Adipose tissue (tissue), 3 donors: Measurements from ENCODE around the gene ADO. TPM values are rescaled to one million over a fixed set of nuclear protein-coding genes. Genes with fewer than 3 reads are reported as not detected.
"Not testable (repeated sequence)": the region's sequence is repeated elsewhere in the genome, so short reads cannot be mapped to it uniquely, and the experiment has no call there.

Source experiments
- H3K27ac ChIP-seq: one replicate; pipeline ENCODE4 v1.5.1; 2013; ENCODE audit warnings: low read depth, low read length
- WGBS, 3 donors: extraction: QIAGEN DNeasy Blood & Tissue Kit; methylation state at CpG; one replicate each; pipeline ENCODE4 v1.1.7; 2013; 5-methylcytosine and 5-hydroxymethylcytosine counted together
- polyA plus RNA-seq, 3 donors: library from polyadenylated mRNA; stranded (reverse); fragments of 200-250 nt; gene quantifications; one replicate each; pipeline ENCODE4 v1.2.3, GENCODE V29; 2013
- donor health status: healthy with polysubstance abuse.
- donor health status: Bipolar disorder and iron deficiency.
- donor health status: healthy.

ADO gene
- polyA plus RNA-seq: 10 to 100 TPM in 1 of 3 donors, 1 to 10 TPM in 2; 3.9 to 12.5 (median 8.4) TPM

GRCh38 chr10:62804356-62805230 lies at the start of gene ADO:
Gene ADO, plus strand, starts transcription at chr10:62804720. Its CDS starts 340 bp downstream, at chr10:62805060.
- H3K27ac ChIP-seq: peak within 1 kb of the TSS; percentile 92
- 0% methylated on average over 75 to 87 of the region's 87 CpGs for WGBS, 3 donors

DNA sequence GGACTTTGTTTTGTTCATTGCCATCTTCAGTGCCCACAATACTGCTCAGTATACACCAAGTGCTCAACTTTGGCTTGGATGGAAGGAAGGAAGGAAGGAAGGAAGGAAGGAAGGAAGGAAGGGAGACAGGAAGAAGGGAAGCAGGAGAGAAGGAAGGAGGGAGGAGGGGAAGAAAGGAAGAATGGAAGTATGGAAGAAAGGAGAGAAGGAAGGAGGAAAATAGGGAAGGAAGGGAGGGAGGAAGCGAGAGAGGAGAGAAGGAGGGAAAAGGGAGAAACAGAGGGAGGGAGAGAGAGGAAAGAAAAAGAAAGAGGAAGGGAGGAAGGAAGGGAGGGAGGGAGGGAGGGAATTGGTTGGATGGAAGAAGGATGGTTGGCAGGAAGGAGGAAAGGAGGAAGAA lies 49.6 kb upstream of the ADO start:
- H3K27ac ChIP-seq: no peak overlapping the region
- WGBS, 3 donors: 85 to 94% (median 90%) methylated on average over 1 of the region's 1 CpG

DNA sequence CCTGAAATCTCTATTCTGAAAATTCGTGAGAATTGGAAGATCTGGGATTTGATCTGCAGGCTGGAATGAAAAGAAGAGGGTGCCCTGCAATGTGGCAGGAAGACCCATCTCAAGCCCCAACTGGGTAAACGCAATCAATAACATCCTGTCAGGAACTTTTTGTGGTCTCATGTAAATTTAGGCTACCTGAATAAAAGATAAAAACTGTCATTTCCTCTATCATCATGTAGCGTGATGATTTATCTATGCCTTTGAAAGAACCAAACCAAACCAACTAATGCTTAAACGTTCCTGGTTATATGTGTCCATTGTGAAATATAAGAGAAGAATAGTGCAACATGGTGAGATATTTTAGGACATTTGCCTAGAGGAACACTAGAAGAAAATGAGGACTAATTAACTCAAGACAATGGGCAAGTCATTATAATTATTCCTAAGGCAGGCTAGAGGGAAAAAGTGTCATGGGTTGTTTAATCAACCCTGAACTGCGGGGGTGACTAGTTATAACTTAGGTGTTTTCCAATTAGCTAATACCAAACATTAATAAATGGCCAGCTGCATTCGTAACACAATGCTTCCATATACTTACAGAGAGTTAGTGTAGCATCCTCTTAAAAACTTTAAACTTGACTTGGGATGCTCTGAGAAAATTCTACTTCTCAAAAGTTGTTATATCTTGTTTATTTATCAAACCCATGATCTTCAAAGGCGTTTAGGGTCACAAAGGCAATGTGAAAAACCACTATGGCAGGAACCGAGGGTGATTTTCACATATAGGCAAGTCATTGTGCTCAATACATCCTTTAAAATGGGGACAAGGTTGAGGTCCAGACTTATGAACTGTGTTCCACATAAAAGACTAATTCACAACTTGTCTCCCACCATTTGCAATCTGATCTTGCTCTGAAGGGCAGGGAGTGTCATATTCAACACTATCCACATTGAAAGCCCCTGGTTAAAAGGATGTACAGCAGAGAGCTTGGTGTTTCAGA lies 48.6 kb upstream of the ADO start:
- 66 to 69% (median 66%) methylated on average over 8 of the region's 8 CpGs for WGBS, 3 donors
- H3K27ac ChIP-seq: no peak overlapping the region

GRCh38 chr10:62759599-62760175 lies 44.8 kb upstream of the ADO start:
- no peak overlapping the region for H3K27ac ChIP-seq

GRCh38 chr10:62760401-62760800 lies 44.1 kb upstream of the ADO start:
- H3K27ac ChIP-seq: no peak overlapping the region

More at GRCh38 chr10:62759599-62760175, 44.8 kb upstream of the ADO start:
- WGBS, 3 donors: 61 to 74% (median 72%) methylated on average over 5 of the region's 5 CpGs

DNA sequence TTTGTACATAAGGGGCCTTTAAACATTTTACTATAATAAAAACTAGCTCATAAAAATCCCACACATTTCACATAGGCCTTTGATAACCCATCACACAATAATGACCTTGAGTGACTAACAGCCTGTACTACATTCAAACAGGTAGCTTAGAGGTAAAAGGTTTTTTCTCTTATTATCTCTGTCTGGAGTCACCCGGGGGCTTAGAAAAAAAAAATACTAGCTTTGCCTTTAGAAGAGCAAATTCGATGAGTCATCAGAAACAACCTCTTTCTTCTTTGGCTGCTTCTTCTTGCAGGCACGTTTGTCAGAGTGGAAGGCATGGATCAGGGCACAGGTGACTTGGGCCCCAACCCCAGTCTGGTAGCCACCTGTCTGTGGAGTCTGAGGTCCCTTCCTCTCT lies 43.4 kb upstream of the ADO start:
- no peak overlapping the region for H3K27ac ChIP-seq
- WGBS, 3 donors: 37 to 46% (median 44%) methylated on average over 3 of the region's 3 CpGs

More at GRCh38 chr10:62760401-62760800, 44.1 kb upstream of the ADO start:
- 39 to 78% (median 52%) methylated on average over 14 of the region's 14 CpGs for WGBS, 3 donors

GRCh38 chr10:62763155-62763554 lies 41.4 kb upstream of the ADO start:
- WGBS, 3 donors: 89 to 94% (median 93%) methylated on average over 4 of the region's 4 CpGs

DNA sequence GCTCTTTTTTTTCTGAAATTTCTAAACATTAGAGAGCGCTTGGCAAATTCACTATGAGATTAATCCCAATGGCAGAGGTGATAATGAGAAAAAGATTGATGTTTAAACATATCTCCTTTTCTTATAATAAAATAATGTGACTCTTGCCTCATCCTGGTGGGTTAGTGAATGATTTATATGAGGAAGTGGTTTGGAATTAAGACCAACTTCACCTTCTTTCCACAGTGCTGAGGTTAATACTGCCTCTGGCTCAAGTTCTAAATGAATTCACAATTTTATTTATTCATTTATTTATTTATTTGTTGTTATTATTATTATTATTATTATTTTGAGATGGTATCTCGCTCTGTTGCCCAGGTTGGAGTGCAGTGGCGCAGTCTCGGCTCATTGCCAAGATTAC lies 40.5 kb upstream of the ADO start:
- no peak overlapping the region for H3K27ac ChIP-seq

More at GRCh38 chr10:62763155-62763554, 41.4 kb upstream of the ADO start:
- H3K27ac ChIP-seq: no peak overlapping the region

DNA sequence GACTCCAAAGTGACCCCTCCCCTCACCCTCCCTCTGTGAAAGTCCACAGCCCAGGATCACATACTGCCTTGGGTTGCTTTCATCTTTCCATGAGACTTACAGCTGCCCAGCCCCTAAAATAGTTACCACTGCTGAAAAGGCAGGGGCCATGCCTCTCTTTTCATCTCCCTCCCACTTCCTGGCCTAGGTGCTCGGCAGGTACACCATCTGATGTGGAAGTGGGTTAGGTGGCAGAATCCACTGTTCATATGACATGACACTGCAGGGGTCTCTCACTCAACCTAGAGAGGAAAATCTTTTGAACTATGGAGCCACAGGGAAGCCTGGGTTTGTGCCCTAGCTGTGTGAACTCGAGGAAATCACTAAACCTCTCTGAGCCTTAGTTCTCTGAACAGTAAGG lies 38.8 kb upstream of the ADO start:
- WGBS, 3 donors: 76 to 86% (median 84%) methylated on average over 2 of the region's 2 CpGs
- H3K27ac ChIP-seq: no peak overlapping the region

More for the DNA sequence above, 40.5 kb upstream of the ADO start:
- WGBS, 3 donors: 93 to 95% (median 95%) methylated on average over 4 of the region's 4 CpGs

GRCh38 chr10:62766386-62766785 lies 38.1 kb upstream of the ADO start:
- WGBS, 3 donors: 58 to 64% (median 58%) methylated on average over 3 of the region's 3 CpGs
- H3K27ac ChIP-seq: no peak overlapping the region

- no peak overlapping the region for H3K27ac ChIP-seq
- 83 to 91% (median 86%) methylated on average over 1 of the region's 1 CpG for WGBS, 3 donors
Measured at GRCh38 chr10:62769574-62770242, 34.8 kb upstream of the ADO start.

GRCh38 chr10:62772186-62772974 lies 32.1 kb upstream of the ADO start:
- 50 to 67% (median 61%) methylated on average over 7 of the region's 7 CpGs for WGBS, 3 donors
- no peak overlapping the region for H3K27ac ChIP-seq

DNA sequence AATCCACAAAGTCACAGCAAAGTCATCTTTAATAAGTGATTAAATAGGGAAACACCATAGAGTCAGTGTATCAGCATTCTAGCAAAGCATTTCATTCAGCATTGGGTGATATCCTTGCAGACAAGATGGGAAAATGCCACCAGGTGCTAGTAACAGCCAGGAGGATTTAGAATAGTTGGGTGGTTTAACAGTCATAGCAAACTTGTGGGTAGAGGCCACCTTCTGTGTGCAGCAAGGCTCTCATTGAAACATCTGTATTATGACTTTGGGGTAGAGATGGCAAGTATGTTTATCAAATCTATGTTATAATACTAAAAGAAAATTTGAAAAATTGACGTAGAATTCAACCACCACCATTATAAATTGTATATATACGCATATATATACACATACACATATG lies 26.4 kb upstream of the ADO start:
- 81 to 96% (median 93%) methylated on average over 2 of the region's 2 CpGs for WGBS, 3 donors
- H3K27ac ChIP-seq: no peak overlapping the region

DNA sequence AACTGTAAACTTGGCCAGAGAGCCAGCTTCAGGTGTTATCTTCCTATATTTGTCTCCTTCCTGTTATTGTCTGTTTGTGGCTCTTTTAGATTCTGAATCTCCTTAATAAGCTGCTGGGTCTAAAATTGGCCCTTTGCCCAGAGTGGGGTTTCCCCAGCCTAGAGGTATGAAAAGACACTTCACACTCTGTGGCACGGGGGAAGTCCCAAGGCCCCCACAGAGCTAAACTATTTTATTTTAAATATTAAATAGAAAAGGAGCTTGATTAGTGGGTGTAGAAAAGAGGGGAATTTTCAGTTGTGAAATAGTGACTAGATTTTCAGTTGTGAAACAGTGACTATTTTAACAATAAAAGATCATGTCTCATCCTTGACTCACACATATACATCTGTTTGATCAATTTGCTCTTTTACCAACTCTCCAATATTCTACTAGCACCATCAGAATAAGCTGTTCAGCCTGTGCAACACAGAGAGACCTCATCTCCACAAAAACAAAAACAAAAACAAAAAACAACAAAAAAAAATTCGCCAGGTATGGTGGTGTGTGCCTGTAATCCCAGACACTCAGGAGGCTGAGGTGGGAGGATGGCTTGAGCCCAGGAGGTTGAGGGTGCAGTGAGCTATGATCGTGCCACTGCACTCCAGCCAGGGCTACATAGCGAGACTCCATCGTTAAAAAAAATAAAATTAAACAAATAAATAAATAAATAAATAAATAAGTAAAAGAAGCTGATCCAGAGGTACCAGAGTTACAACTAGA lies 24.9 kb upstream of the ADO start:
- H3K27ac ChIP-seq: no peak overlapping the region
- WGBS, 3 donors: 74 to 83% (median 81%) methylated on average over 5 of the region's 5 CpGs

GRCh38 chr10:62784537-62784936 lies 20.0 kb upstream of the ADO start:
- H3K27ac ChIP-seq: not testable (repeated sequence)
- WGBS, 3 donors: 86 to 97% (median 96%) methylated on average over 3 of the region's 3 CpGs

- not testable (repeated sequence) for H3K27ac ChIP-seq
- WGBS, 3 donors: 75 to 98% (median 94%) methylated on average over 2 of the region's 2 CpGs
Measured at GRCh38 chr10:62788285-62788684, 16.2 kb upstream of the ADO start.
